Measurements from ENCODE around the gene PHF20. TPM values are rescaled to one million over a fixed set of nuclear protein-coding genes. Genes with fewer than 3 reads are reported as not detected.
A peak's percentile ranks its signal among the peaks of the same experiment; 100 is the strongest.
"Not testable (repeated sequence)": the region's sequence is repeated elsewhere in the genome, so short reads cannot be mapped to it uniquely, and the experiment has no call there.

PHF20 gene
- total RNA-seq, 1 donor from 2014 or later: 26.6 TPM

DNA sequence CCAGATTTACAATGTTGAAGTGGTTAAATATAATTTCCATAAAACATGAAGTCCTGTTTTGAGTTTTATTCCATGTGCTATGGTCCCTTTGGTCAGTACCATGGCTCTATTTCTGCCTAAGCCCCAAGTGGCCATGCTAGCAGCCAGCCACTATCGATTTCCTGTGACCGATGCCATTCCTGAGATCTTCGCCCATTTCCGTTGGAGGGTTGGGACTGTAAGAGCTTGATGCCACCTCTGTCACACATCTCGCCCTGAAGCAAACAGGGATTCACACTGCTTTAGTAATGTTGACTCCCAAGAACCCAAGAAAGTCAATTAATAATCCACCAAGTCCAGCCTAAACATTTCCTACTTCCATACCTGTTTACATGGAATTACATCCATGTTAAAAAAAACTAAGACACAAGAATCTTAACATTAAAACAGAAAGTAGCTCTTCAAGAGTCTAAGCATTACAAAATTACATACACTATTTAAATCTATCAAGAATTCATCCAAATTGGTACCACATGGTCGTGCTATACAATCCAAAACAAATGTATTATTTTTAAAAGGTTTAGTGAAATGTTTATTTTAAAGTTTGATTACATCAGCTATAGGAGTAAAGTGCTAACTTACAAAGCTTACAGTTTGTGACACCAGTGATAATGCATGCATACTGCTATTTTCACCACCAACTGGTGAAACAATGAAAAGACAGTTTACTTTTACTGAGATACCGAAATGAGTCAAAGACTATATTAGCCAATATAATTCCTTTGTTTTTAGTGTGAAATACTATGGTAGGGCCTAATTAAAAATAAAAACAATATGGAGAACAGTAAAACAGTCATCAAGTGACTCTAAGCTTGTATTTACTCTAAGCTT is 32.3 kb upstream of the PHF20 start:
- Histone ChIP-seq H3K9ac (ENCODE audit: low read depth in 1 of 3, low read length in 3 of 3) (peak overlapping the region in 1 of 3 donors; percentile 58), H3K27me3 (ENCODE audit: control insufficient read depth in 3 of 3, insufficient read depth in 3 of 3, low read length in 3 of 3) (no peaks in the 10 kb centered on the region), H3K27ac (ENCODE audit: low read depth, low read length) (no peak overlapping the region), H3K4me1 (ENCODE audit: control insufficient read depth in 3 of 3, insufficient read depth in 3 of 3, low read length in 3 of 3) (peaks cover 23 to 43% (median 35%) of the 10 kb centered on the region in 3 donors), H3K9me3 (ENCODE audit: control insufficient read depth in 3 of 3, low read length in 3 of 3) (no peaks in the 10 kb centered on the region), H3K36me3 (ENCODE audit: control insufficient read depth in 3 of 3, insufficient read depth in 3 of 3, low read length in 3 of 3) (peaks cover 28 to 46% (median 44%) of the 10 kb centered on the region in 3 donors), H3K4me3 (ENCODE audit: low read length in 3 of 3) (peak overlapping the region; percentile 44 to 52 (median 52))

DNA sequence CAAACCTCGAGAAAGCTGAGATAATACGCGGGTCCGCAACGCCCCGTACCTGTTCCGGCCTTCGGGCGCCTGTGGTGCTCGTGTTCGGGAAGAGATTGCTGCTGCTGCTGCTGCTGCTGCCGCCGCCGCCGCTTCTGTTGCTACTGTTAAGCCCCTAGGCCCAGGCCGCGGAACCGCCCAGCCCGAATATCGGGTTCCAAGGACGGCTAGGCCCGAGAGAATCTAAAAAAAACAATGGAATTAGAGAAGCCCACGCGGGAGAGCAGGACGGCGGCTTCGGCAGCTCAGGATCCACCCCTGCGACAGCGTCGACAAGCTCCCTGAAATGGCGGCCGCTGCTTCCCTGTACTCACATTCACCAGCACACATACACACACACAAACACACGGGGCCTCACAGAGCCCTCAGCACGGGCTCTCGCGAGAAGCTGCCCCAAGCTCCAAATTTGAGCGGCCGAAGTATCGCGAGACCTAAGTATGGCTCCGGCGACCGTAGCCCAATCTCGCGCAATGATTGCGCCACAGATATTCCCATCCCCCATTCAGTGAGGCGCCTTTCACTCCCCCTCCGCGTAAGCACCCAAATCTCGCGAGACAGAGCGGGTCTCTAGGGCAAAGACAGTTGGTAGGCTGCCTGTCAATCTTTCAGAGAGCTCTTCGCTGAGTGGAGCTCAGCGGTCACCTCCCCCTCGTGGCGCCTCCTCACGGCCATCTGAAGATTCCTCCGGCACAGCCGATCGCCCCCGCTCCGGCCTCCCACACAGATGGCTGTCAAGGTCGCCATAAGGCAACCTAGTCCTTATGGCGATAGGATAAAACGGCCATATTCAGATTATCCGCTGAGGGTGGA is 29.7 kb upstream of the PHF20 start, which contains the start of gene RBM39:
Gene RBM39 (minus strand): TSS at position 369 of the 849 bp plus-strand sequence. CDS start 1,386 bp downstream, outside the sequence.
- Histone ChIP-seq H3K9ac (ENCODE audit: low read depth in 1 of 3, low read length in 3 of 3) (peak within 1 kb of the TSS; percentile 100), H3K27me3 (ENCODE audit: control insufficient read depth in 3 of 3, insufficient read depth in 3 of 3, low read length in 3 of 3) (no peaks in the 10 kb centered on the region), H3K9me3 (ENCODE audit: control insufficient read depth in 3 of 3, low read length in 3 of 3) (no peaks in the 10 kb centered on the region), H3K4me1 (ENCODE audit: control insufficient read depth in 3 of 3, insufficient read depth in 3 of 3, low read length in 3 of 3) (peaks cover 14 to 27% (median 22%) of the 10 kb centered on the region in 3 donors), H3K4me3 (ENCODE audit: low read length in 3 of 3) (peak within 1 kb of the TSS; percentile 84 to 92 (median 89)), H3K36me3 (ENCODE audit: control insufficient read depth in 3 of 3, insufficient read depth in 3 of 3, low read length in 3 of 3) (peaks cover 21 to 32% (median 25%) of the 10 kb centered on the region in 3 donors), H3K27ac (ENCODE audit: low read depth, low read length) (peak within 1 kb of the TSS; percentile 100)

DNA sequence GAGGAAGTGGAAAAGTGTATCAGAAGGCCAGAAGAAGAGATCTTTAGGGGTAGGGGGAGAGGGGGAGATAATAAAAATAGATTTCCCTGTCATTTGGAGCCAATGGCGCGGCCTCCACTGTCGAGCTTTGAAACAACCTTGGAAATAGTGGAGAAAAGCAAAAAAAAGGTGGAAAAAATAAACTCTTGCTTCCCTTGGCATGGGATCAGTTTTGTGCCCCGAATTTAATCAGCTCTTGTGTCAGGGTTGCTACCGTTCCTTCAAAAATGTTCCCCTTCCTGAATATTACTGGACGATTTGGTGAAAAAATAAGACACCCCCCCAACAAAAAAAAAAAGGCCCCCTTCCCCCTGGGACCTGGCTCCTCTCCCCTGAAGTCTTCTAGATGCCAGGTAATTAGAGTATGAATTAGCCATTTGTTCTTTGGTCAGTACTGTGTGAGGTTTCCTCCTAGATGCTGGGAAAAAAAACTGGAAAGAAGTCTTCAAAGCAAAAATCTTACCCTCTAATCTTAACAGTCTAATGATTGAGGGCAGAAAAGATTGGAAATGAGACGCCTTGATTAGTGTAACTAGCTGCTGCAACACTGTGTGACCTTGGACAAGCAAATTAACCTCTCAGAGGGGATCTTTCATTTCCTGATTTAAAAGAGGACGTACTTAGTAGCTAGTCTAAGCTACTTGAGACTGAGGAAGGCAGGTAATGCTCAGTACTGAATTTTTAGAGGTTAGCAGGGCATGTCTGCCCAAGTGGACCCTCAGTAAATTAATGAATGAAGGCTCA is 28.9 kb upstream of the PHF20 start:
- Histone ChIP-seq H3K4me1 (ENCODE audit: control insufficient read depth in 3 of 3, insufficient read depth in 3 of 3, low read length in 3 of 3) (peaks cover 14 to 27% (median 22%) of the 10 kb centered on the region in 3 donors), H3K36me3 (ENCODE audit: control insufficient read depth in 3 of 3, insufficient read depth in 3 of 3, low read length in 3 of 3) (peaks cover 19 to 27% (median 23%) of the 10 kb centered on the region in 3 donors), H3K27me3 (ENCODE audit: control insufficient read depth in 3 of 3, insufficient read depth in 3 of 3, low read length in 3 of 3) (no peaks in the 10 kb centered on the region)

DNA sequence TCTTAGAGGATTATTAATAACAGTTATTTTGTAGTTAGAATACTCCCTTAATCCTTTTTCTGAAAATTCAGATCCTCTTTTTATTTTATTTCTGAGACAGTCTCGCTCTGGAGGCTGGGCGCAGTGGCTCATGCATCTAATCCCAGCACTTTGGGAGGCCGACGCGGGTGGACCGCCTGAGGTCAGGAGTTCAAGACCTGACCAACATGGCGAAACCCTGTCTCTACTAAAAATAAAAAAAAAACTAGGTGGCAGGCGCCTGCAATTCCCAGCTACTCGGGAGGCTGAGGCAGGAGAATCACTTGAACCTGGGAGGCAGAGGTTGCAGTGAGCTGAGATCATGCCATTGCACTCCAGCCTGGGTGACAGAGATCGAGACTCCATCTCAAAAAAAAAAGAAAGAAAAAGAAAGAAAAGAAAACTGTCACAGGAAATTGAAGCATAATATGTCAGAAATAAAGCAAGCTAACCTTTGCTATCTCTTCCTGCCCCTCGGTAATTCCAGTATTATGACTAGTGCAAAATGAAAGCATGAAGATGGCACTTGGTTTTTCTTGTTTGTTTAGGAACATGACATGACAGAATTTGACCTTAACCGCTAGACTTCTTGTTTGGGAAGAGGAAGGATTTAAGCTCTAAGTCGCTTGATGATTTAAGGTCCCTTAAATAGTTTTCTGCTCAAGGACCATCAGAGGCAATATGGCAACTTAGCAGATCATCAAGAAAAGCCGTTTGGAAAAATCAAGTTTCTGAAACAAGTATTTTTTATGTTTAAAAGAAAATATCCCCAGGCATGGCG is 27.9 kb upstream of the PHF20 start:
- H3K4me3 ChIP-seq (ENCODE audit: low read length in 3 of 3): peak overlapping the region in 1 of 3 donors; percentile 59
- peak overlapping the region in 1 of 3 donors; percentile 92 for H3K9ac ChIP-seq (ENCODE audit: low read depth in 1 of 3, low read length in 3 of 3)

More for the DNA sequence above, 28.9 kb upstream of the PHF20 start:
- H3K9me3 ChIP-seq (ENCODE audit: control insufficient read depth in 3 of 3, low read length in 3 of 3): no peaks in the 10 kb centered on the region
- peak overlapping the region; percentile 78 to 92 (median 83) for H3K4me3 ChIP-seq (ENCODE audit: low read length in 3 of 3)
- peak overlapping the region; percentile 86 to 100 (median 92) for H3K9ac ChIP-seq (ENCODE audit: low read depth in 1 of 3, low read length in 3 of 3)
- peak overlapping the region; percentile 99 for H3K27ac ChIP-seq (ENCODE audit: low read depth, low read length)

DNA sequence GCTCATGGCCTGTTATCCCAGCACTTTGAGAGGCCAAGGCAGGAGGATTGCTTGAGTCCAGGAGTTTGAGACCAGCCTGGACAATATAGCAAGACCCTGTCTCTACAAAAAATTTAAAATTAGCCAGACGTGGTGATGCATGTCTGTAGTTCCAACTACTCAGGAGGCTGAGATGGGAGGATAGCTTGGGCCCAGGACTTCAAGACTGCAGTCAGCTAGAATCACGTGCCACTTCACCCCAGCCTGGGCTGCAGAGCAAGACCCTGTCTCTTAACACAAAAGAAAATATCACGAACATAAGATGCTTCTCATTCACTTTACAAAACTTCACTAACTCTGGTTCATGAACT is 27.3 kb upstream of the PHF20 start:
- not testable (repeated sequence) for H3K27me3 ChIP-seq (ENCODE audit: control insufficient read depth in 3 of 3, insufficient read depth in 3 of 3, low read length in 3 of 3); H3K9me3 ChIP-seq (ENCODE audit: control insufficient read depth in 3 of 3, low read length in 3 of 3); H3K4me3 ChIP-seq (ENCODE audit: low read length in 3 of 3); H3K9ac ChIP-seq (ENCODE audit: low read depth in 1 of 3, low read length in 3 of 3)
- Histone ChIP-seq H3K4me1 (ENCODE audit: control insufficient read depth in 3 of 3, insufficient read depth in 3 of 3, low read length in 3 of 3) (peaks cover 5 to 13% (median 11%) of the 10 kb centered on the region in 3 donors), H3K27ac (ENCODE audit: low read depth, low read length) (peak overlapping the region; percentile 99), H3K36me3 (ENCODE audit: control insufficient read depth in 3 of 3, insufficient read depth in 3 of 3, low read length in 3 of 3) (peaks cover 8 to 13% (median 9%) of the 10 kb centered on the region in 3 donors)

More for the DNA sequence above, 27.9 kb upstream of the PHF20 start:
- peak overlapping the region; percentile 99 for H3K27ac ChIP-seq (ENCODE audit: low read depth, low read length)
- H3K4me1 ChIP-seq (ENCODE audit: control insufficient read depth in 3 of 3, insufficient read depth in 3 of 3, low read length in 3 of 3): peaks cover 8 to 19% (median 15%) of the 10 kb centered on the region in 3 donors
- no peaks in the 10 kb centered on the region for H3K27me3 ChIP-seq (ENCODE audit: control insufficient read depth in 3 of 3, insufficient read depth in 3 of 3, low read length in 3 of 3)
- peaks cover 11 to 18% (median 14%) of the 10 kb centered on the region in 3 donors for H3K36me3 ChIP-seq (ENCODE audit: control insufficient read depth in 3 of 3, insufficient read depth in 3 of 3, low read length in 3 of 3)
- no peaks in the 10 kb centered on the region for H3K9me3 ChIP-seq (ENCODE audit: control insufficient read depth in 3 of 3, low read length in 3 of 3)

DNA sequence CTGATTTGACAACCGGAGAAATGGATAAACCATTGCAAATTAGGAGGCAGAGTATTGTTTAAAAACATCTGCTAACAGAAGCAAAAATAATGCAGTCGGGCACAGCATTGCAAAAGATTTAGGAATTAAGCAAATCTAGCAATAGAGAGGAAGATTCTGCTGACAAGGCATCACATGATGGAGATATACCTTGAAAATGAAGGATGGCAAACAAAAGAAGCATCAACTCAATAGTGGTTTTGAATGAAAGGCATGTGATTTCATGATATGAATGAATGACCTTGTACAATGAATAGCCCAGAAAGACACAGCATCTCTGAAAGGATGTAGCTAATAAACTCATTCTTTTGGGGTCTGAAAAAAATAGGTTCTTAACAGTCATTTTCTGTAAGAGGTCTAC is 21.2 kb upstream of the PHF20 start:
- Histone ChIP-seq H3K27ac (ENCODE audit: low read depth, low read length) (no peak overlapping the region), H3K4me3 (ENCODE audit: low read length in 3 of 3) (no peak overlapping the region), H3K36me3 (ENCODE audit: control insufficient read depth in 3 of 3, insufficient read depth in 3 of 3, low read length in 3 of 3) (no peaks in the 10 kb centered on the region), H3K9me3 (ENCODE audit: control insufficient read depth in 3 of 3, low read length in 3 of 3) (no peaks in the 10 kb centered on the region), H3K9ac (ENCODE audit: low read depth in 1 of 3, low read length in 3 of 3) (no peak overlapping the region), H3K27me3 (ENCODE audit: control insufficient read depth in 3 of 3, insufficient read depth in 3 of 3, low read length in 3 of 3) (no peaks in the 10 kb centered on the region), H3K4me1 (ENCODE audit: control insufficient read depth in 3 of 3, insufficient read depth in 3 of 3, low read length in 3 of 3) (no peaks in the 10 kb centered on the region)

DNA sequence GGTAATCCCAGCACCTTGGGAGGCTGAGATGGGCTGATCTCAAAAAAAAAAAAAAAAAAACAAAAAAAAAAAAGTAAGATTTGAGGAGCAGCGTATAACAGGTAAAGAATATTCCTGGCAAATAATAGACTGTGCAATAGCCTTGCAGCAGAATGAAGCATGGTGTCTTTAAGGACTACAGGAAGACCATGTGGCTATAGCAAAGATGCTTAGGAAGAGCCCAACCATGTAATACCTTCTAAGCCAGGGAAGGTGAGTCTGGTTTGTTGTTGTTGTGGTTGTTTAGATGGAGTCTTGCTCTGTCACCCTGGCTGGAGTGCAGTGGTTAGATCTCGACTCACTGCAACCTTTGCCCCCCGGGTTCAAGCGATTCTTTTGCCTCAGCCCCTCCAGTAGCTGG is 15.4 kb upstream of the PHF20 start:
- no peak overlapping the region for H3K27ac ChIP-seq (ENCODE audit: low read depth, low read length)
- H3K4me1 ChIP-seq (ENCODE audit: control insufficient read depth in 3 of 3, insufficient read depth in 3 of 3, low read length in 3 of 3): no peaks in the 10 kb centered on the region
- H3K9me3 ChIP-seq (ENCODE audit: control insufficient read depth in 3 of 3, low read length in 3 of 3): no peaks in the 10 kb centered on the region
- H3K27me3 ChIP-seq (ENCODE audit: control insufficient read depth in 3 of 3, insufficient read depth in 3 of 3, low read length in 3 of 3): no peaks in the 10 kb centered on the region
- H3K9ac ChIP-seq (ENCODE audit: low read depth in 1 of 3, low read length in 3 of 3): no peak overlapping the region
- H3K36me3 ChIP-seq (ENCODE audit: control insufficient read depth in 3 of 3, insufficient read depth in 3 of 3, low read length in 3 of 3): no peaks in the 10 kb centered on the region
- no peak overlapping the region for H3K4me3 ChIP-seq (ENCODE audit: low read length in 3 of 3)

DNA sequence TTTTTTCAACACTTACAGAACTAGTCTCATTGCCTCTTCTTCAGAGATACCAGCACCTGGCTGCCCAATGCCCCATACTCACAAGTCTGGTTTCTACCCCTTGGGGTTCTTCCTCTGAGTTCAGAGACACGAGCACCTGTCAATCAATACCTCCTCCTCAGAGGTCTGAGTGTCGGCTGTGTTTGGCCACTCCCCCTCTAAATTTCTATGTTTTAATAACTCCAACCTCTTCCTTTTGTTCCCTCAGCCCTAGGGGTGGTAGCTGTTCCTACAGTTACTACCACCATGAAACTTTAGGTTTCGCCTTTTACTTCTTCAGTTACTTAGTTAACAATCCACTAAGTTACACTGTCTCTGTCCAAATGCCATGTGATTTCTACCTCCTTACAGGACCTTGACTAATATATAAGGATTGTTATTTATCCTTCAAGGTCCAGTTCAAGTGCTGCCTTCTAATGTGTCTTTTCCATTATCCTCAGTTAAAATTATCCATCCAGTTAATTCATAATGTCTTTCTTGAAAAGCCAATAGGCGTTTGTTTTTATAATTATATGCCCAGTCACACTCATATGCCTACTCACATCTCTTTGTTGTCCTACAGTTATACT is 14.6 kb upstream of the PHF20 start:
- Histone ChIP-seq H3K9me3 (ENCODE audit: control insufficient read depth in 3 of 3, low read length in 3 of 3) (no peaks in the 10 kb centered on the region), H3K4me1 (ENCODE audit: control insufficient read depth in 3 of 3, insufficient read depth in 3 of 3, low read length in 3 of 3) (no peaks in the 10 kb centered on the region), H3K4me3 (ENCODE audit: low read length in 3 of 3) (no peak overlapping the region), H3K36me3 (ENCODE audit: control insufficient read depth in 3 of 3, insufficient read depth in 3 of 3, low read length in 3 of 3) (no peaks in the 10 kb centered on the region), H3K9ac (ENCODE audit: low read depth in 1 of 3, low read length in 3 of 3) (no peak overlapping the region), H3K27ac (ENCODE audit: low read depth, low read length) (no peak overlapping the region), H3K27me3 (ENCODE audit: control insufficient read depth in 3 of 3, insufficient read depth in 3 of 3, low read length in 3 of 3) (no peaks in the 10 kb centered on the region)

Measured in skeletal muscle tissue (tissue), 4 donors.